ENCODE data around the gene CAMKK1. TPM values are rescaled to one million over a fixed set of nuclear protein-coding genes. Genes with fewer than 3 reads are reported as not detected.

Gene CAMKK1
- polyA plus RNA-seq, 1 donor from 2014 or later: 8.9 TPM

DNA sequence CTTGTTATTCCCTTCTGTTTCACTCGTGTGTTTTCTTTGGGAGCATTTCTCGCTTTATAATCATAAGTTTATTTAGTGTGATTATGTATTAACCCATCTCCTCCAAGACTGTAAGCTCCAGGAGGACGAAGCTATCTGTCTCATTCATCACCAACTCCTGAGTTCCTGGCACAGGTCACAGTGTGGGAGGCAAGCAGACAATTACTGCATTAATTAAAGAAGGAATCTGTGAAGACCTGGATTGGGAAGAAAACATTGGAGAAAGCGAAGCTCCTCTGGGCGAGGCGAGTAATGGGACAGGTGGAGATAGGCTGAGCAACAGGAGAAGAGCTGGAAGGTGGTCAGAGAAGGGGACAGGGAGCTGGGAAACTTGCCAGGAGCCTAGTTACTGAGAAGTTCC lies 7.8 kb upstream of the CAMKK1 start:
- H3K4me3 ChIP-seq (ENCODE audit: low read length): no peak overlapping the region
- H3K9me3 ChIP-seq (ENCODE audit: low read length): no peaks in the 10 kb centered on the region
- no peak overlapping the region for H2AFZ ChIP-seq (ENCODE audit: low read depth, low read length)
- no peak overlapping the region for H3K9ac ChIP-seq (ENCODE audit: low read length)
- no peak overlapping the region for H3K27ac ChIP-seq (ENCODE audit: low read length)
- H3K4me2 ChIP-seq (ENCODE audit: low read length): no peak overlapping the region
- TF ChIP-seq SMC3 (conservative IDR thresholded peaks at IDR 0.05; ENCODE audit: poor library complexity) (no peak), MXI1 (conservative IDR thresholded peaks at IDR 0.05; ENCODE audit: poor library complexity, severe bottlenecking) (no peak), TAF1 (IDR thresholded peaks at IDR 0.05; ENCODE audit: low read depth) (no peak), POLR2AphosphoS5 (IDR thresholded peaks at IDR 0.05) (no peak), EZH2 (IDR thresholded peaks at IDR 0.05; ENCODE audit: borderline replicate concordance, insufficient read depth, low read length, poor library complexity, severe bottlenecking) (no peak), EP300 (conservative IDR thresholded peaks at IDR 0.05; ENCODE audit: poor library complexity, severe bottlenecking) (no peak), RAD21 (conservative IDR thresholded peaks at IDR 0.05) (no peak)
- TF ChIP-seq, protein P1, sequence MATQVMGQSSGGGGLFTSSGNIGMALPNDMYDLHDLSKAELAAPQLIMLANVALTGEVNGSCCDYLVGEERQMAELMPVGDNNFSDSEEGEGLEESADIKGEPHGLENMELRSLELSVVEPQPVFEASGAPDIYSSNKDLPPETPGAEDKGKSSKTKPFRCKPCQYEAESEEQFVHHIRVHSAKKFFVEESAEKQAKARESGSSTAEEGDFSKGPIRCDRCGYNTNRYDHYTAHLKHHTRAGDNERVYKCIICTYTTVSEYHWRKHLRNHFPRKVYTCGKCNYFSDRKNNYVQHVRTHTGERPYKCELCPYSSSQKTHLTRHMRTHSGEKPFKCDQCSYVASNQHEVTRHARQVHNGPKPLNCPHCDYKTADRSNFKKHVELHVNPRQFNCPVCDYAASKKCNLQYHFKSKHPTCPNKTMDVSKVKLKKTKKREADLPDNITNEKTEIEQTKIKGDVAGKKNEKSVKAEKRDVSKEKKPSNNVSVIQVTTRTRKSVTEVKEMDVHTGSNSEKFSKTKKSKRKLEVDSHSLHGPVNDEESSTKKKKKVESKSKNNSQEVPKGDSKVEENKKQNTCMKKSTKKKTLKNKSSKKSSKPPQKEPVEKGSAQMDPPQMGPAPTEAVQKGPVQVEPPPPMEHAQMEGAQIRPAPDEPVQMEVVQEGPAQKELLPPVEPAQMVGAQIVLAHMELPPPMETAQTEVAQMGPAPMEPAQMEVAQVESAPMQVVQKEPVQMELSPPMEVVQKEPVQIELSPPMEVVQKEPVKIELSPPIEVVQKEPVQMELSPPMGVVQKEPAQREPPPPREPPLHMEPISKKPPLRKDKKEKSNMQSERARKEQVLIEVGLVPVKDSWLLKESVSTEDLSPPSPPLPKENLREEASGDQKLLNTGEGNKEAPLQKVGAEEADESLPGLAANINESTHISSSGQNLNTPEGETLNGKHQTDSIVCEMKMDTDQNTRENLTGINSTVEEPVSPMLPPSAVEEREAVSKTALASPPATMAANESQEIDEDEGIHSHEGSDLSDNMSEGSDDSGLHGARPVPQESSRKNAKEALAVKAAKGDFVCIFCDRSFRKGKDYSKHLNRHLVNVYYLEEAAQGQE (IDR thresholded peaks at IDR 0.05; ENCODE audit: borderline replicate concordance): no peak
- TF ChIP-seq, protein P2, sequence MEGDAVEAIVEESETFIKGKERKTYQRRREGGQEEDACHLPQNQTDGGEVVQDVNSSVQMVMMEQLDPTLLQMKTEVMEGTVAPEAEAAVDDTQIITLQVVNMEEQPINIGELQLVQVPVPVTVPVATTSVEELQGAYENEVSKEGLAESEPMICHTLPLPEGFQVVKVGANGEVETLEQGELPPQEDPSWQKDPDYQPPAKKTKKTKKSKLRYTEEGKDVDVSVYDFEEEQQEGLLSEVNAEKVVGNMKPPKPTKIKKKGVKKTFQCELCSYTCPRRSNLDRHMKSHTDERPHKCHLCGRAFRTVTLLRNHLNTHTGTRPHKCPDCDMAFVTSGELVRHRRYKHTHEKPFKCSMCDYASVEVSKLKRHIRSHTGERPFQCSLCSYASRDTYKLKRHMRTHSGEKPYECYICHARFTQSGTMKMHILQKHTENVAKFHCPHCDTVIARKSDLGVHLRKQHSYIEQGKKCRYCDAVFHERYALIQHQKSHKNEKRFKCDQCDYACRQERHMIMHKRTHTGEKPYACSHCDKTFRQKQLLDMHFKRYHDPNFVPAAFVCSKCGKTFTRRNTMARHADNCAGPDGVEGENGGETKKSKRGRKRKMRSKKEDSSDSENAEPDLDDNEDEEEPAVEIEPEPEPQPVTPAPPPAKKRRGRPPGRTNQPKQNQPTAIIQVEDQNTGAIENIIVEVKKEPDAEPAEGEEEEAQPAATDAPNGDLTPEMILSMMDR (IDR thresholded peaks at IDR 0.05; ENCODE audit: poor library complexity, severe bottlenecking): no peak
- no peaks in the 10 kb centered on the region for H3F3A ChIP-seq (ENCODE audit: insufficient read depth, low read length, poor library complexity, severe bottlenecking)
- H3K79me2 ChIP-seq (replicated peaks; ENCODE audit: insufficient read depth, low read length): no peaks in the 10 kb centered on the region
- no peaks in the 10 kb centered on the region for H3K36me3 ChIP-seq (ENCODE audit: insufficient read depth, low read length)
- no peaks in the 10 kb centered on the region for H3K27me3 ChIP-seq (ENCODE audit: insufficient read depth, low read depth, low read length)
- H3K9me2 ChIP-seq (ENCODE audit: insufficient read depth, low read length): no peaks in the 10 kb centered on the region
- no peaks in the 10 kb centered on the region for H4K20me1 ChIP-seq (ENCODE audit: insufficient read depth)

DNA sequence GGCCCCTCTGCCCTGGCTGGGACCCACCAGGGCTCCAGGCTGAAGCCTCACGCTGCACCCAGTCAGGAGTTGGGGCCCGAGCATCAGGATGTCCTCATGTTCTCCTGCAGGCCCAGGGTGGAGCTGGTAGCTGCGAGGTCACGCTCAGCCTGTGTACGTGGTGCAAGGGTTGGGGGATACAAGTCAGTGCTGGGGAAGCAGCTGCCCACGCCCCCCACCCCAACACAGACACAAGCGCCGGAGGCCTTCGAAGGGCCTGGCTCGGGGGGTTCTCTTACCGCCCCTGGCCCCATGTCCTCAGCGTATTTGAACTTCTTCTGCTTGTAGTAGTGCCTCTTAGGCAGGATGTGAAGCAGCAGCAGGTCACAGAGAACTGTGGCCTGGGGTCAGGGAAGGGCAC lies 4.9 kb upstream of the CAMKK1 start:
- H4K20me1 ChIP-seq (ENCODE audit: insufficient read depth): no peaks in the 10 kb centered on the region
- no peak overlapping the region for H3K4me3 ChIP-seq (ENCODE audit: low read length)
- no peak for TF ChIP-seq MXI1 (conservative IDR thresholded peaks at IDR 0.05; ENCODE audit: poor library complexity, severe bottlenecking)
- TF ChIP-seq, protein P2 (IDR thresholded peaks at IDR 0.05; ENCODE audit: poor library complexity, severe bottlenecking): no peak
- TF ChIP-seq SMC3 (conservative IDR thresholded peaks at IDR 0.05; ENCODE audit: poor library complexity): no peak
- no peaks in the 10 kb centered on the region for H3K79me2 ChIP-seq (replicated peaks; ENCODE audit: insufficient read depth, low read length)
- no peaks in the 10 kb centered on the region for H3K9me2 ChIP-seq (ENCODE audit: insufficient read depth, low read length)
- H3K27me3 ChIP-seq (ENCODE audit: insufficient read depth, low read depth, low read length): no peaks in the 10 kb centered on the region
- H3K36me3 ChIP-seq (ENCODE audit: insufficient read depth, low read length): no peaks in the 10 kb centered on the region
- H3K4me2 ChIP-seq (ENCODE audit: low read length): no peak overlapping the region
- H3K9me3 ChIP-seq (ENCODE audit: low read length): no peaks in the 10 kb centered on the region
- H2AFZ ChIP-seq (ENCODE audit: low read depth, low read length): no peak overlapping the region
- no peaks in the 10 kb centered on the region for H3F3A ChIP-seq (ENCODE audit: insufficient read depth, low read length, poor library complexity, severe bottlenecking)
- no peak overlapping the region for H3K27ac ChIP-seq (ENCODE audit: low read length)
- no peak overlapping the region for H3K9ac ChIP-seq (ENCODE audit: low read length)
